ENCODE results near the gene CRABP1. TPM values are rescaled to one million over a fixed set of nuclear protein-coding genes. Genes with fewer than 3 reads are reported as not detected.

The CRABP1 gene
- total RNA-seq, 3 donors from 2014 or later (not counting 1 experiment from before 2014, with no cell fraction given): not detected

DNA sequence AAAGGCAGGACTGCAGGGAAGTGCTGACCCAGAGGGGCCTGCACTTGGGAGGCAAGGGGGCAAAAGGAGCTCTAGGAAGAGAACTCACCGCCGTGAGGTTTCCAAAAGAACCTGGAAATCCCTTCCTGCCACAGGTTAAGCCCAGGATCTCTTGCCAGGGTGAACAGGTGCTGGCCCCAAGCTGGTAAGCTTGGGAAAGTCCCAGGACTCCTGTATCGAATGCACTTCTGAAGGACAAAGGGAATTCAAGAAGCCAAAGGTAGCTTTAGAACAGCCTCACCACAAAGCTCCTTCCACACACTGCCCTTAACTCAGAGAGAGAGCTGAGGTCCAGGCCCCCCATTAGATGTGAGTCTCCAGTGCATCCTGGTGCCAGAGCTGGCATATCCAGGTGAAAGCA is 28.9 kb upstream of the CRABP1 start:
- no peak for ATAC-seq

DNA sequence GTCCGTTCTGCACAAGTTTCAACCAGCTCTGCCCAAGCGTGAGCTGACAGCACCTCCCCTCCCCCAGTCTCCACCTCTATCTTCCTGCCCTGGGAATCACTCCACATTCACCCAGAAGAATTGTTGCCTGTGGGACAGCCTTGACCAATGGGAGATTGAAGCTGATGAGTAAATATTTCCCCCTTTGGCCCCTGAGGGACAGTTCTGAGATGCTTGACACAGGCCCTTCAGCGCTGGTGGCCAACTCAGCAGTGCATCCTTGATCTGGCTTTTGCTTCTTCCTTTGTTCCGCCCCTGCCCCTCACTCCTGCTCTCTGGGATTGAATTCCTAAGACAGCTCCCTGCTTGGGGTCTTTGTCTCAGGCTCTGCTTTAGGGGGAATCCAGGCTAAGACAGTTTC is 27.6 kb upstream of the CRABP1 start:
- intact Hi-C loops (cut with micrococcal nuclease): no loop called here
- no peak for DNase-seq

More for the DNA sequence above, 28.9 kb upstream of the CRABP1 start:
- 88% methylated on average over 3 of the region's 3 CpGs for WGBS (ENCODE audit: insufficient coverage)
- Mint-ChIP-seq H3K27me3 (ENCODE audit: low read depth in 2 of 2) (peaks cover 4 to 7% of the 10 kb centered on the region in 2 donors), H3K36me3 (no peaks in the 10 kb centered on the region), H3K27ac (no peak overlapping the region), H3K4me3 (no peak overlapping the region), H3K9me3 (no peaks in the 10 kb centered on the region), H3K4me1 (no peaks in the 10 kb centered on the region)
- H3K9me3 ChIP-seq (ENCODE audit: control insufficient read depth, insufficient read depth, low read length): no peaks in the 10 kb centered on the region
- intact Hi-C loops (cut with micrococcal nuclease): no loop called here
- DNase-seq: no peak
- no peaks in the 10 kb centered on the region for H3K27me3 ChIP-seq (ENCODE audit: control insufficient read depth, insufficient read depth, low read length)
- no peaks in the 10 kb centered on the region for H3K4me1 ChIP-seq (ENCODE audit: control insufficient read depth, insufficient read depth, low read length)
- no peak overlapping the region for H3K27ac ChIP-seq (ENCODE audit: low read length)
- H3K4me3 ChIP-seq (ENCODE audit: low read length): no peak overlapping the region
- TF ChIP-seq, protein P1, sequence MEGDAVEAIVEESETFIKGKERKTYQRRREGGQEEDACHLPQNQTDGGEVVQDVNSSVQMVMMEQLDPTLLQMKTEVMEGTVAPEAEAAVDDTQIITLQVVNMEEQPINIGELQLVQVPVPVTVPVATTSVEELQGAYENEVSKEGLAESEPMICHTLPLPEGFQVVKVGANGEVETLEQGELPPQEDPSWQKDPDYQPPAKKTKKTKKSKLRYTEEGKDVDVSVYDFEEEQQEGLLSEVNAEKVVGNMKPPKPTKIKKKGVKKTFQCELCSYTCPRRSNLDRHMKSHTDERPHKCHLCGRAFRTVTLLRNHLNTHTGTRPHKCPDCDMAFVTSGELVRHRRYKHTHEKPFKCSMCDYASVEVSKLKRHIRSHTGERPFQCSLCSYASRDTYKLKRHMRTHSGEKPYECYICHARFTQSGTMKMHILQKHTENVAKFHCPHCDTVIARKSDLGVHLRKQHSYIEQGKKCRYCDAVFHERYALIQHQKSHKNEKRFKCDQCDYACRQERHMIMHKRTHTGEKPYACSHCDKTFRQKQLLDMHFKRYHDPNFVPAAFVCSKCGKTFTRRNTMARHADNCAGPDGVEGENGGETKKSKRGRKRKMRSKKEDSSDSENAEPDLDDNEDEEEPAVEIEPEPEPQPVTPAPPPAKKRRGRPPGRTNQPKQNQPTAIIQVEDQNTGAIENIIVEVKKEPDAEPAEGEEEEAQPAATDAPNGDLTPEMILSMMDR (IDR thresholded peaks at IDR 0.05): no peak
- H3K36me3 ChIP-seq (ENCODE audit: control insufficient read depth, insufficient read depth, low read length): no peaks in the 10 kb centered on the region

DNA sequence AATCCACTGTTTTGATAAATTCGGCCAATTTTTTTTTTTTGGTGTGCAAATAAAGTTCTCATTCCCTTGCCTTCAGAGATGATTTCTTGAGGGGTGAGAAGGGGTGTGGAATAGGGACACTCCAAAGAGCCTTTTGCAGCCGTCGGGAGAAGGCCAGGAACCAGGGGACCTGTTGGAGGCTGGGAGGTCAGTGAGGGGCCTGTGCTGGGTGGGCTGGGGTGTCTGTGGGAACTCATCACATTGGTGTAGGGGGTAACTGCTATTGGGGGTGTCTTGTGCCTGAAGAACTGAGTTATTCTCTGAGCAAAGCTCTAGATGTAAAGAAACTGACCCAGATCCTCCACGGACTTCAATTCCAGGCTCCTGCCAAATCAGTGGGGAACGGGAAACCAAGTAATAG is 27.2 kb upstream of the CRABP1 start:
- Mint-ChIP-seq H3K4me3 (no peak overlapping the region), H3K36me3 (no peaks in the 10 kb centered on the region), H3K4me1 (no peaks in the 10 kb centered on the region), H3K27me3 (ENCODE audit: low read depth in 2 of 2) (peaks cover 0 to 4% of the 10 kb centered on the region in 2 donors), H3K27ac (no peak overlapping the region), H3K9me3 (no peaks in the 10 kb centered on the region)
- no peaks in the 10 kb centered on the region for H3K36me3 ChIP-seq (ENCODE audit: control insufficient read depth, insufficient read depth, low read length)
- H3K27ac ChIP-seq (ENCODE audit: low read length): no peak overlapping the region
- intact Hi-C loops (cut with micrococcal nuclease): no loop called here
- H3K27me3 ChIP-seq (ENCODE audit: control insufficient read depth, insufficient read depth, low read length): no peaks in the 10 kb centered on the region
- ATAC-seq (no peak), DNase-seq (no peak)
- H3K9me3 ChIP-seq (ENCODE audit: control insufficient read depth, insufficient read depth, low read length): no peaks in the 10 kb centered on the region
- WGBS (ENCODE audit: insufficient coverage): 88% methylated on average over 5 of the region's 5 CpGs
- H3K4me1 ChIP-seq (ENCODE audit: control insufficient read depth, insufficient read depth, low read length): no peaks in the 10 kb centered on the region
- no peak overlapping the region for H3K4me3 ChIP-seq (ENCODE audit: low read length)
- TF ChIP-seq, protein P1 (IDR thresholded peaks at IDR 0.05): no peak

More for the DNA sequence above, 27.6 kb upstream of the CRABP1 start:
- no peaks in the 10 kb centered on the region for H3K36me3 ChIP-seq (ENCODE audit: control insufficient read depth, insufficient read depth, low read length)
- Mint-ChIP-seq H3K27ac (no peak overlapping the region), H3K4me1 (no peaks in the 10 kb centered on the region), H3K36me3 (no peaks in the 10 kb centered on the region), H3K27me3 (ENCODE audit: low read depth in 2 of 2) (peaks cover 0 to 7% of the 10 kb centered on the region in 2 donors), H3K9me3 (no peaks in the 10 kb centered on the region), H3K4me3 (no peak overlapping the region)
- H3K4me1 ChIP-seq (ENCODE audit: control insufficient read depth, insufficient read depth, low read length): no peaks in the 10 kb centered on the region
- ATAC-seq: no peak
- TF ChIP-seq, protein P1 (IDR thresholded peaks at IDR 0.05): no peak
- no peaks in the 10 kb centered on the region for H3K27me3 ChIP-seq (ENCODE audit: control insufficient read depth, insufficient read depth, low read length)
- WGBS (ENCODE audit: insufficient coverage): 78% methylated on average over 4 of the region's 4 CpGs
- H3K9me3 ChIP-seq (ENCODE audit: control insufficient read depth, insufficient read depth, low read length): no peaks in the 10 kb centered on the region
- H3K27ac ChIP-seq (ENCODE audit: low read length): no peak overlapping the region
- H3K4me3 ChIP-seq (ENCODE audit: low read length): no peak overlapping the region

DNA sequence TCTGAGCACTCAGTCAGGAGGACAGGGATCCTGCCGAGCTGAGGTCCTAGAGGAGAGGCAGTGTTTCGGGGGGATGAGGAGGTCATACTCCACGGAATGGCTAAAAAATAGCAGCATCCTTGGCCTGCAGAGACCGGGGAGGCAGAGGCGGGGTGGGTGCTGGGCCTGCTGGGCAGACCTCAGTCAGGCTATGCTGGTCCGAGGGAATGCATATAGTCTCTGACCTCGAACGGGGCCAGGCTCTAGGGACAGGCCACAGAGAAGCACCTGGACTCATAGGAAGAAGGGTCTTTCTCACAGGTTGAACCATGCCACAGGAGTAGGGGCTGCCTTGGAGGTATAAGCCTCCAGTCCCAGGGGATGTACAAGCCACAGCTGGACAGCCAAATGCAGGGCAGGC is 26.8 kb upstream of the CRABP1 start:
- no peaks in the 10 kb centered on the region for H3K27me3 ChIP-seq (ENCODE audit: control insufficient read depth, insufficient read depth, low read length)
- TF ChIP-seq, protein P1 (IDR thresholded peaks at IDR 0.05): no peak
- WGBS (ENCODE audit: insufficient coverage): 75% methylated on average over 8 of the region's 8 CpGs
- Mint-ChIP-seq H3K4me3 (no peak overlapping the region), H3K36me3 (no peaks in the 10 kb centered on the region), H3K27me3 (ENCODE audit: low read depth in 2 of 2) (peaks cover 0 to under 1% of the 10 kb centered on the region in 2 donors), H3K4me1 (no peaks in the 10 kb centered on the region), H3K27ac (no peak overlapping the region), H3K9me3 (no peaks in the 10 kb centered on the region)
- no peak overlapping the region for H3K4me3 ChIP-seq (ENCODE audit: low read length)
- no peak for ATAC-seq
- intact Hi-C loops (cut with micrococcal nuclease): no loop called here
- no peaks in the 10 kb centered on the region for H3K4me1 ChIP-seq (ENCODE audit: control insufficient read depth, insufficient read depth, low read length)
- no peak for DNase-seq
- H3K9me3 ChIP-seq (ENCODE audit: control insufficient read depth, insufficient read depth, low read length): no peaks in the 10 kb centered on the region
- no peaks in the 10 kb centered on the region for H3K36me3 ChIP-seq (ENCODE audit: control insufficient read depth, insufficient read depth, low read length)
- no peak overlapping the region for H3K27ac ChIP-seq (ENCODE audit: low read length)
